Epidermal melanocyte (primary cell): ENCODE results near the gene SIL1.

Experiments used
- DNase-seq: peaks from one replicate; pipeline ENCODE4 v3.0.0; 2011; ENCODE audit warnings: low spot score; ENCODE audit not compliant: insufficient read length

Gene SIL1

GRCh38 chr5:138961729-138962128 is 236.4 kb downstream of the SIL1 start:
- DNase-seq, result no peak

- DNase-seq, result no peak
These were observed 236.9 kb downstream of the SIL1 start for GRCh38 chr5:138961221-138961620.

GRCh38 chr5:138960145-138960692 is 237.9 kb downstream of the SIL1 start:
- no peak for DNase-seq

- no peak for DNase-seq
These were observed 241.4 kb downstream of the SIL1 start for GRCh38 chr5:138956801-138957200.

- DNase-seq, result no peak
These were observed 242.4 kb downstream of the SIL1 start for GRCh38 chr5:138955671-138956295.

GRCh38 chr5:138955013-138955660 is 243.0 kb downstream of the SIL1 start:
- no peak for DNase-seq

- DNase-seq, result no peak
These were observed 243.7 kb downstream of the SIL1 start for GRCh38 chr5:138954257-138955012.

GRCh38 chr5:138953387-138954256 is 244.5 kb downstream of the SIL1 start:
- DNase-seq, result peak; percentile 91

GRCh38 chr5:138952962-138953361 is 245.2 kb downstream of the SIL1 start:
- DNase-seq, result no peak

- DNase-seq, result no peak
These were observed 246.0 kb downstream of the SIL1 start for GRCh38 chr5:138951986-138952735.

- DNase-seq, result no peak
These were observed 246.8 kb downstream of the SIL1 start for GRCh38 chr5:138951091-138951985.

- no peak for DNase-seq
These were observed 247.6 kb downstream of the SIL1 start for GRCh38 chr5:138950421-138951031.

GRCh38 chr5:138949988-138950387 is 248.2 kb downstream of the SIL1 start:
- DNase-seq, result no peak

GRCh38 chr5:138949223-138949574 is 249.0 kb downstream of the SIL1 start:
- no peak for DNase-seq

GRCh38 chr5:138948471-138949222 is 249.5 kb downstream of the SIL1 start:
- no peak for DNase-seq

- no peak for DNase-seq
These were observed 250.4 kb downstream of the SIL1 start for GRCh38 chr5:138947780-138948179.

GRCh38 chr5:138946831-138947560 is 251.2 kb downstream of the SIL1 start:
- DNase-seq, result no peak

- DNase-seq, result no peak
These were observed 251.9 kb downstream of the SIL1 start for GRCh38 chr5:138946241-138946623.
